Smooth muscle cell (in vitro differentiated cells): Measurements from ENCODE around the gene HS2ST1. TPM values are rescaled to one million over a fixed set of nuclear protein-coding genes. Genes with fewer than 3 reads are reported as not detected.
A peak's percentile ranks its signal among the peaks of the same experiment; 100 is the strongest.

ENCODE experiments used
- DNase-seq: peaks from one replicate; lab custom pipeline; 2025; ENCODE audit not compliant: unreplicated experiment; lab: John Stamatoyannopoulos, UW
- H2AFZ ChIP-seq: fragments of 200-600 bp; sonication (generic); 2 replicates; pipeline ENCODE4 v1.6.0; 2016; ENCODE audit warnings: antibody characterized with exemption, low read depth, mild to moderate bottlenecking
- H3F3A ChIP-seq: fragments of 200-600 bp; sonication (generic); 2 replicates; pipeline ENCODE4 v1.6.0; 2017; ENCODE audit warnings: antibody characterized with exemption, low read depth
- H3K27ac ChIP-seq: fragments of 200-600 bp; sonication (generic); 2 replicates; pipeline ENCODE4 v1.5.1; 2016; ENCODE audit warnings: low read depth, mild to moderate bottlenecking
- H3K27me3 ChIP-seq: fragments of 200-600 bp; sonication (generic); 2 replicates; pipeline ENCODE4 v1.6.1; 2016; ENCODE audit warnings: low read depth, mild to moderate bottlenecking
- H3K36me3 ChIP-seq: fragments of 200-600 bp; sonication (generic); 2 replicates; pipeline ENCODE4 v1.5.1; 2016; ENCODE audit warnings: low read depth
- H3K4me1 ChIP-seq: fragments of 200-600 bp; sonication (generic); 2 replicates; pipeline ENCODE4 v1.5.1; 2016; ENCODE audit warnings: low read depth
- H3K4me2 ChIP-seq: fragments of 200-600 bp; sonication (generic); 2 replicates; pipeline ENCODE4 v1.6.0; 2016; ENCODE audit warnings: mild to moderate bottlenecking
- H3K4me3 ChIP-seq: fragments of 200-600 bp; sonication (generic); 2 replicates; pipeline ENCODE4 v1.5.1; 2016; ENCODE audit warnings: mild to moderate bottlenecking
- H3K79me2 ChIP-seq: fragments of 200-600 bp; sonication (generic); 2 replicates; pipeline ENCODE4 v1.6.0; 2016; ENCODE audit warnings: low read depth, mild to moderate bottlenecking
- H3K9ac ChIP-seq: fragments of 200-600 bp; sonication (generic); 2 replicates; pipeline ENCODE4 v1.6.0; 2016; ENCODE audit warnings: low read depth
- H3K9me3 ChIP-seq: fragments of 200-600 bp; sonication (generic); replicated peaks from 2 replicates; pipeline ENCODE4 v1.5.1; 2016; ENCODE audit warnings: low read depth
- H4K20me1 ChIP-seq: fragments of 200-600 bp; sonication (generic); 2 replicates; pipeline ENCODE4 v1.6.0; 2016; ENCODE audit warnings: low read depth
- WGBS: methylation state at CpG from one replicate; pipeline ENCODE4 v1.1.7; 2016; ENCODE audit warnings: low lambda C conversion rate; 5-methylcytosine and 5-hydroxymethylcytosine counted together
- polyA plus RNA-seq: library from polyadenylated mRNA; unstranded; fragments of >200 nt; fragmentation: Nextera tagmentation; extraction: Ambion mirVana; gene quantifications from 2 replicates; pipeline ENCODE4 v1.2.1, GENCODE V29; 2016
- total RNA-seq: library from RNA; depleted of rRNA; stranded (reverse); fragments of >200 nt; gene quantifications from 2 replicates; pipeline ENCODE4 v1.2.3, GENCODE V29; 2014
- TF ChIP-seq, protein P1 (sequence below): fragments of 200-600 bp; sonication (generic); IDR thresholded peaks from 2 replicates; pipeline ENCODE4 v1.5.1; 2017; ENCODE audit warnings: borderline replicate concordance, mild to moderate bottlenecking, antibody characterized with exemption; ENCODE audit not compliant: insufficient read depth, poor library complexity, severe bottlenecking

HS2ST1 gene
- total and polyA plus RNA-seq, 2 experiments from 2014 or later = 14.6 to 35.6 TPM

DNA sequence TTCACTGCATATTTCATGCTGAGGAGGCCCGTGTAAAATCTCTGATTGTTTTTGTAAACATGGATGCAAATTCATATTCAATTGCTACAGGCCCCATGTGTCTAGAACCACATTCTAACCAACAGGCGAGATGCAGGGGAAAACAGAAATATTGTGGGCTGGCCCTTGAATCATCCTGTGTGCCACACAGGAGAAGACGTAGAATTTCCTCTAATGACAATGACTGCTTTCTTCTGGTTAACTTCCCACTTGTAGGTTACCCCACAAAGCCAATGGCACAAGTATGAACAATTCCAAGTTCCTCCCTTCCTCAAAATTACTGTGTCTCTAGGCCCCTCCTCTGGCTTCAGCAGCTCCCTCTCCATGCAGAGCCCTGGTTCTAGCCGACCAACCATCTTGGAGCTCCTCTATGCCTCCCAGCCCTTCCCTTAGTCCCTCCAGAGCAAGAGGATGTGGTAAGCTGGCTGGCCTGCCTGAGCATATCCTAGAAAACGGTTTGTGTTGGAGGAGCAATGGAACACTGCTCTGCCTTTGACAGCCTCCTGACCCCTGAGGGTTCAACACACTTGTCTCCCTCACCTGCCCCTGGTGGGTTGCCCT is 205.2 kb downstream of the HS2ST1 start:
- Histone ChIP-seq H3F3A (no peaks in the 10 kb centered on the region), H3K9ac (no peak overlapping the region), H4K20me1 (no peaks in the 10 kb centered on the region), H3K4me1 (peaks cover 6% of the 10 kb centered on the region), H3K36me3 (no peaks in the 10 kb centered on the region), H3K4me2 (no peak overlapping the region), H3K9me3 (no peaks in the 10 kb centered on the region), H3K79me2 (no peaks in the 10 kb centered on the region), H3K27me3 (no peaks in the 10 kb centered on the region), H3K4me3 (no peak overlapping the region), H3K27ac (no peak overlapping the region), H2AFZ (no peak overlapping the region)
- no peak for DNase-seq
- 91% methylated on average over 5 of the region's 5 CpGs for WGBS
- TF ChIP-seq, protein P1, sequence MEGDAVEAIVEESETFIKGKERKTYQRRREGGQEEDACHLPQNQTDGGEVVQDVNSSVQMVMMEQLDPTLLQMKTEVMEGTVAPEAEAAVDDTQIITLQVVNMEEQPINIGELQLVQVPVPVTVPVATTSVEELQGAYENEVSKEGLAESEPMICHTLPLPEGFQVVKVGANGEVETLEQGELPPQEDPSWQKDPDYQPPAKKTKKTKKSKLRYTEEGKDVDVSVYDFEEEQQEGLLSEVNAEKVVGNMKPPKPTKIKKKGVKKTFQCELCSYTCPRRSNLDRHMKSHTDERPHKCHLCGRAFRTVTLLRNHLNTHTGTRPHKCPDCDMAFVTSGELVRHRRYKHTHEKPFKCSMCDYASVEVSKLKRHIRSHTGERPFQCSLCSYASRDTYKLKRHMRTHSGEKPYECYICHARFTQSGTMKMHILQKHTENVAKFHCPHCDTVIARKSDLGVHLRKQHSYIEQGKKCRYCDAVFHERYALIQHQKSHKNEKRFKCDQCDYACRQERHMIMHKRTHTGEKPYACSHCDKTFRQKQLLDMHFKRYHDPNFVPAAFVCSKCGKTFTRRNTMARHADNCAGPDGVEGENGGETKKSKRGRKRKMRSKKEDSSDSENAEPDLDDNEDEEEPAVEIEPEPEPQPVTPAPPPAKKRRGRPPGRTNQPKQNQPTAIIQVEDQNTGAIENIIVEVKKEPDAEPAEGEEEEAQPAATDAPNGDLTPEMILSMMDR = no peak

DNA sequence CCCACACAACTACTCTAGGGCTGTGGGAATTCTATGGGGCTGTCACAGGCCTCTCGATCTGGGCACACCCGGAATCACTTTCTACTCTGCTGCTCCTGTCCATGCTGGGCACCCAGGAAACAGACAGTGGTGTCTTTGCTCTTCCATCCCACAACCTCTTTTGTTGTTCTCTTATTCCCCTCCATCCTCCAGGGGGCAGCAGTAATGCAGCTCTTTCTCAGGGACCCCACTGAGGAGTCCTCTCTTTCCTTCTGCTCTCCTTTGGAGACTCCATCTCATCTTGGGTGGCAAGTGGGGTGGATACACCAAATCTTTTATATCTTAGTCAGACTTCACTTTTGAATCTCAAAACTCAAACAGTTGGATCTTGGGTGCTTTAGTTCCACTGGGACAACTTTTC is 206.3 kb downstream of the HS2ST1 start:
- Histone ChIP-seq H3K9me3 (no peaks in the 10 kb centered on the region), H4K20me1 (no peaks in the 10 kb centered on the region), H3K27me3 (no peaks in the 10 kb centered on the region), H3K79me2 (no peaks in the 10 kb centered on the region), H3K27ac (no peak overlapping the region), H2AFZ (no peak overlapping the region), H3K9ac (no peak overlapping the region), H3K4me2 (no peak overlapping the region), H3K4me3 (no peak overlapping the region), H3F3A (no peaks in the 10 kb centered on the region), H3K4me1 (peaks cover 6% of the 10 kb centered on the region), H3K36me3 (no peaks in the 10 kb centered on the region)
- 100% methylated on average over 2 of the region's 2 CpGs for WGBS
- TF ChIP-seq, protein P1 = peak; percentile 20
- DNase-seq = no peak

DNA sequence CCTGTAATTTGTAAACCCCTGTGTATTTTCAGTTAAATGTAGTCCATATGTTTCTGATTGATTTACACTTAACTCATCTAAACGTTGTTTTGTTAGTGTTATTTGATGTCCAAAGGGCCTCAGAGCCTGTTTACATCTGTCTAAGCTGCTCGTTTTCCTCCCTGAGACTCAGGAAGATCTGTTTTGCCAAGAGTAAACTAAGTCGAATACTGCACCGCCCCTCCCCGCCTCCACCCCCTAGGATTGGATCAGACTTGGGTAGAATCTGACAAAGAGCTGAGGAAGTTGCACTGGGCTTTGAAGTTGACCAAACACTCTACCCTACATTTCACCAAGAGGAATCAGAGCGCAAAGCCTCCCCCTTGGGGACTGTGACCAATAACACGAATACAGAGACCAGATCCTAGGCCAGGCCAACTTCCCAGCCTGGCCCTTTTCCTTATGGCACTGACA is 207.3 kb downstream of the HS2ST1 start:
- Histone ChIP-seq H3K27me3 (no peaks in the 10 kb centered on the region), H2AFZ (no peak overlapping the region), H3K9ac (no peak overlapping the region), H4K20me1 (no peaks in the 10 kb centered on the region), H3K36me3 (no peaks in the 10 kb centered on the region), H3K79me2 (no peaks in the 10 kb centered on the region), H3K4me1 (peaks cover 6% of the 10 kb centered on the region), H3K27ac (no peak overlapping the region), H3K4me2 (no peak overlapping the region), H3K4me3 (no peak overlapping the region), H3F3A (no peaks in the 10 kb centered on the region), H3K9me3 (no peaks in the 10 kb centered on the region)
- TF ChIP-seq, protein P1 = no peak
- 52% methylated on average over 7 of the region's 7 CpGs for WGBS
- DNase-seq = no peak

DNA sequence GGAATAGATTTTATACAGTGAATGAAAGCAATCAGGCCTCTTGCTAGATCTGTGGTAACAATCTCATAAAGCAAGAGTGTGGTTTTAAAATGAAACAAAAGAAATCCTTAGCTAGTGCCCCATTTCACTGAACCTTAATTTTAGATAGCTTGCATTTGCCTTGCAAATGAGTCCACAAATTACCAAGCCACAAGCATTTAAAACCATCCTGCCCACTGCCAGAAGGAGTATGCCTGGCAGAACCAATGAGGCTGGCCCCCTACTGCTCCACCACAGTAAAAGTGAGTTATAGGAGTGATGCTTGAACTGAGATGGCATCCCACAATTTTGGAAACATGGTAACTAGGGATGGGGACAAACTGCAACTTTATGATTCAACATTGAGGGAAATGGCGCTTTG is 207.8 kb downstream of the HS2ST1 start:
- no peaks in the 10 kb centered on the region for H3F3A ChIP-seq
- no peaks in the 10 kb centered on the region for H3K36me3 ChIP-seq
- no peaks in the 10 kb centered on the region for H3K9me3 ChIP-seq
- no peak overlapping the region for H3K4me2 ChIP-seq
- H3K79me2 ChIP-seq = no peaks in the 10 kb centered on the region
- no peaks in the 10 kb centered on the region for H4K20me1 ChIP-seq
- no peak overlapping the region for H3K9ac ChIP-seq
- no peak overlapping the region for H3K27ac ChIP-seq
- TF ChIP-seq, protein P1 = no peak
- no peak overlapping the region for H3K4me3 ChIP-seq
- DNase-seq = no peak
- H3K4me1 ChIP-seq = peaks cover 6% of the 10 kb centered on the region
- no peak overlapping the region for H2AFZ ChIP-seq
- WGBS = 87% methylated on average over 1 of the region's 1 CpG
- H3K27me3 ChIP-seq = no peaks in the 10 kb centered on the region
